ENCODE results near the gene RNU2-63P.

DNA sequence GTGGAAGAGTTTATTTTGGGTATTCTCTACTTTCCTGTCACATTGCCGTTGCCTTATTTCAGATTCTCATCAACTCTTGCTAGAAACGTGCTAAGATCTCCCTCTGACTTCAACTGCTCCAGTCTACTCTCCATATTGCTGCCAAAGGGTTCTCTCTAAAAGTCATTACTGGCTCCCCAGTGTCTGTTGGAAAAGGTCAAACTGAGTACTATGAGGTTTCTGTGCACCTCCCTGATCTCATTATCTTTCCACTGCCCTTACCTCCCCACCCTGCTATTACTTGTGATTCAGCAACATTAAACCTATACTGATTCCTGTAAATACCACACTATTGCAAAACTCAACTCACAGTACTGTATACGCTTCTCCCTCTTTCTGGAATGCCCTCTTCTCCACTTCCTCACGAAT, 41.1 kb upstream of the RNU2-63P start:
- TF ChIP-seq, protein P1, sequence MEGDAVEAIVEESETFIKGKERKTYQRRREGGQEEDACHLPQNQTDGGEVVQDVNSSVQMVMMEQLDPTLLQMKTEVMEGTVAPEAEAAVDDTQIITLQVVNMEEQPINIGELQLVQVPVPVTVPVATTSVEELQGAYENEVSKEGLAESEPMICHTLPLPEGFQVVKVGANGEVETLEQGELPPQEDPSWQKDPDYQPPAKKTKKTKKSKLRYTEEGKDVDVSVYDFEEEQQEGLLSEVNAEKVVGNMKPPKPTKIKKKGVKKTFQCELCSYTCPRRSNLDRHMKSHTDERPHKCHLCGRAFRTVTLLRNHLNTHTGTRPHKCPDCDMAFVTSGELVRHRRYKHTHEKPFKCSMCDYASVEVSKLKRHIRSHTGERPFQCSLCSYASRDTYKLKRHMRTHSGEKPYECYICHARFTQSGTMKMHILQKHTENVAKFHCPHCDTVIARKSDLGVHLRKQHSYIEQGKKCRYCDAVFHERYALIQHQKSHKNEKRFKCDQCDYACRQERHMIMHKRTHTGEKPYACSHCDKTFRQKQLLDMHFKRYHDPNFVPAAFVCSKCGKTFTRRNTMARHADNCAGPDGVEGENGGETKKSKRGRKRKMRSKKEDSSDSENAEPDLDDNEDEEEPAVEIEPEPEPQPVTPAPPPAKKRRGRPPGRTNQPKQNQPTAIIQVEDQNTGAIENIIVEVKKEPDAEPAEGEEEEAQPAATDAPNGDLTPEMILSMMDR (IDR thresholded peaks at IDR 0.05; ENCODE audit: control extremely low read depth in 1 of 3, insufficient read depth in 1 of 3, low read depth in 1 of 3, low read length in 3 of 3) = no peak
- TF ChIP-seq KDM1A (IDR thresholded peaks at IDR 0.05; ENCODE audit: borderline replicate concordance, low read length) (no peak), TAF1 (IDR thresholded peaks at IDR 0.05; ENCODE audit: low read depth, low read length) (no peak), EZH2 (IDR thresholded peaks at IDR 0.05; ENCODE audit: low read depth, low read length, severe bottlenecking) (no peak), NANOG (IDR thresholded peaks at IDR 0.05; ENCODE audit: insufficient read depth, low read depth, low read length, poor library complexity, severe bottlenecking) (no peak), POLR2A (IDR thresholded peaks at IDR 0.05; ENCODE audit: control extremely low read depth in 1 of 2, low read depth in 2 of 2, low read length in 2 of 2) (no peak), POLR2AphosphoS5 (IDR thresholded peaks at IDR 0.05; ENCODE audit: low read depth, low read length) (no peak), EP300 (IDR thresholded peaks at IDR 0.05; ENCODE audit: borderline replicate concordance in 1 of 2, low read depth in 2 of 2, low read length in 2 of 2) (no peak), YY1 (IDR thresholded peaks at IDR 0.05; ENCODE audit: low read depth, low read length) (no peak), GTF2F1 (IDR thresholded peaks at IDR 0.05; ENCODE audit: borderline replicate concordance, low read depth, low read length) (no peak)
- TF ChIP-seq, protein P2, sequence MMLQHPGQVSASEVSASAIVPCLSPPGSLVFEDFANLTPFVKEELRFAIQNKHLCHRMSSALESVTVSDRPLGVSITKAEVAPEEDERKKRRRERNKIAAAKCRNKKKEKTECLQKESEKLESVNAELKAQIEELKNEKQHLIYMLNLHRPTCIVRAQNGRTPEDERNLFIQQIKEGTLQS (IDR thresholded peaks at IDR 0.05; ENCODE audit: insufficient read depth, low read depth, low read length) = no peak

Measured in H1 (cell line).